Astrocyte (in vitro differentiated cells and primary cell): ENCODE measurements around the gene SLC5A2.

Source experiments
- EZH2 ChIP-seq: IDR thresholded peaks from 2 replicates; pipeline ENCODE4 v1.6.1; 2012; ENCODE audit warnings: mild to moderate bottlenecking, low read length, inconsistent platforms; ENCODE audit not compliant: insufficient read depth
- TF ChIP-seq, protein P1 (sequence below): IDR thresholded peaks from 2 replicates; pipeline ENCODE4 v1.5.1; 2011; ENCODE audit warnings: low read depth, mild to moderate bottlenecking, inconsistent platforms, low read length, moderate library complexity; ENCODE audit not compliant: insufficient read depth

DNA sequence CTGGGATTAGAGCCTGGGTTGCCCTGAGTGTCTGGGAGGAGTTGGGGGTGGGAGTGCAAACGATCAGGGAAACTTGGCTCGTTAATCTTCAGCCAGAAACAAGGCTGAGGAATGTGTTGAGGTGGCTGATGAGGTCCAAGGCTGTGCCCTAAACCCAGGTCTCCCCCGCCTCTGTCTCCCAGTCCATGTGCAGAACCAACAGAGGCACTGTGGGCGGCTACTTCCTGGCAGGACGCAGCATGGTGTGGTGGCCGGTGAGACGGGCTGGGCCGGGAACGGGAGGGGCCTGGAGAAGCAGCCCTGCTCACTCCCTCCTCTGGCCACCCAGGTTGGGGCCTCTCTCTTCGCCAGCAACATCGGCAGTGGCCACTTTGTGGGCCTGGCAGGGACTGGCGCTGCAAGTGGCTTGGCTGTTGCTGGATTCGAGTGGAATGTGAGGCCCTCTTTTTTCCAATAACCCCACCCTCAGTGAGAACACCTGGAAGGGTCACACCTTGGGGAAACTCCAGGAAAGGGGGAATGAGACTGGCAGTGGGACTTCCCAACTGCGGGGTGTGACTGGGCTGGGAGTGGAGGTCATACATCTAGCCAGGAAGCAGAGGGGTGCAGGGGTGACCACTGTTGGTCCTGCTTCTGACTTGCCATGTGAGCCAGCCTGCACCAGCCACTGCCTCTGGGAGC, 1.7 kb downstream of the SLC5A2 start:
- TF ChIP-seq, protein P1, sequence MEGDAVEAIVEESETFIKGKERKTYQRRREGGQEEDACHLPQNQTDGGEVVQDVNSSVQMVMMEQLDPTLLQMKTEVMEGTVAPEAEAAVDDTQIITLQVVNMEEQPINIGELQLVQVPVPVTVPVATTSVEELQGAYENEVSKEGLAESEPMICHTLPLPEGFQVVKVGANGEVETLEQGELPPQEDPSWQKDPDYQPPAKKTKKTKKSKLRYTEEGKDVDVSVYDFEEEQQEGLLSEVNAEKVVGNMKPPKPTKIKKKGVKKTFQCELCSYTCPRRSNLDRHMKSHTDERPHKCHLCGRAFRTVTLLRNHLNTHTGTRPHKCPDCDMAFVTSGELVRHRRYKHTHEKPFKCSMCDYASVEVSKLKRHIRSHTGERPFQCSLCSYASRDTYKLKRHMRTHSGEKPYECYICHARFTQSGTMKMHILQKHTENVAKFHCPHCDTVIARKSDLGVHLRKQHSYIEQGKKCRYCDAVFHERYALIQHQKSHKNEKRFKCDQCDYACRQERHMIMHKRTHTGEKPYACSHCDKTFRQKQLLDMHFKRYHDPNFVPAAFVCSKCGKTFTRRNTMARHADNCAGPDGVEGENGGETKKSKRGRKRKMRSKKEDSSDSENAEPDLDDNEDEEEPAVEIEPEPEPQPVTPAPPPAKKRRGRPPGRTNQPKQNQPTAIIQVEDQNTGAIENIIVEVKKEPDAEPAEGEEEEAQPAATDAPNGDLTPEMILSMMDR = no peak
- TF ChIP-seq EZH2 = no peak
